ENCODE results near the gene COL2A1.

The COL2A1 gene

DNA sequence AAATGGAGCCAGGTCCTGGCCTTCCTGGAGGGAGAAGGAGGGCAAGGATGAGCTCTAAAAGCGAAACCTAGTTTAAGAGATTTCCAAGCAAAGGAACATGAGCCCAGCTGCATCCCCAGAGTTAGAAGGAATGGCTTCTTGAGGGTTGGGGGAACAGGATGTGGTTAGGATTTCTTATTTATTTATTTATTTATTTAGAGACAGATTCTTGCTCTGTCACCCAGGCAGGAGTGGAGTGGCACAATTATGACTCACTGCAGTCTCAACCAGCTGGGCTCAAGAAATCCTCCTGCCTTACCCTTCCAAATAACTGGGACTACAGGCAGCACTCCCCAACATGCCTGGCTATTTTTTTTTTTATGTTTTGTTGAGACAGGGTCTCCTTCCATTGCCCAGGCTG, 66.2 kb downstream of the COL2A1 start:
- no peaks in the 10 kb centered on the region for H3K36me3 ChIP-seq (ENCODE audit: insufficient read depth, low read length)
- H3K9ac ChIP-seq (ENCODE audit: low read depth, low read length) = no peak overlapping the region

GRCh38 chr12:47935184-47935583, 69.1 kb downstream of the COL2A1 start:
- no peaks in the 10 kb centered on the region for H3K4me1 ChIP-seq (ENCODE audit: insufficient read depth, low read length)
- H3K36me3 ChIP-seq (ENCODE audit: insufficient read depth, low read length) = no peaks in the 10 kb centered on the region
- no peaks in the 10 kb centered on the region for H3K9me3 ChIP-seq (ENCODE audit: control insufficient read depth, insufficient read depth, low read length)
- no peak overlapping the region for H3K9ac ChIP-seq (ENCODE audit: low read depth, low read length)

More for the DNA sequence above, 66.2 kb downstream of the COL2A1 start:
- H3K4me1 ChIP-seq (ENCODE audit: insufficient read depth, low read length) = no peaks in the 10 kb centered on the region
- no peaks in the 10 kb centered on the region for H3K9me3 ChIP-seq (ENCODE audit: control insufficient read depth, insufficient read depth, low read length)

DNA sequence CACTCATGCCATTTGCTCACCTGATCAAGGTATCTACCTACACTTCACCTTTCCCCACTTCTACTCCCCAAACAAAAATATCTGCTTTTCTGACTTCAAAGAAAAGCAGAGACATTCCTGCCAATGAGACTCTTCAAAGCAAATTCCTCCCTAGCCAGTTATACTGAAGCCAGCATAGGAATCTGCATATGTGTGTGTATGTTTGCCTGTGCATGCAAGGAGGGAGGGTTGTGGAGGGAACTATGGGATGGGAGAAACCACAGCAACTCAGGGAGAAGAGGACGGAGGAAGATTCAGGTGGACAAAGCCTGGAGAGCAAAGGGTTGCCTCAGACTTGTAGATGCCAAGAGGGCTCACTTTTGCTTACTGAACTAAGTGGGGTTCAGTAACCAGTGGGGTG, 73.1 kb downstream of the COL2A1 start:
- no peaks in the 10 kb centered on the region for H3K36me3 ChIP-seq (ENCODE audit: insufficient read depth, low read length)
- H3K9ac ChIP-seq (ENCODE audit: low read depth, low read length) = no peak overlapping the region
- H3K9me3 ChIP-seq (ENCODE audit: control insufficient read depth, insufficient read depth, low read length) = no peaks in the 10 kb centered on the region
- H3K4me1 ChIP-seq (ENCODE audit: insufficient read depth, low read length) = no peaks in the 10 kb centered on the region

DNA sequence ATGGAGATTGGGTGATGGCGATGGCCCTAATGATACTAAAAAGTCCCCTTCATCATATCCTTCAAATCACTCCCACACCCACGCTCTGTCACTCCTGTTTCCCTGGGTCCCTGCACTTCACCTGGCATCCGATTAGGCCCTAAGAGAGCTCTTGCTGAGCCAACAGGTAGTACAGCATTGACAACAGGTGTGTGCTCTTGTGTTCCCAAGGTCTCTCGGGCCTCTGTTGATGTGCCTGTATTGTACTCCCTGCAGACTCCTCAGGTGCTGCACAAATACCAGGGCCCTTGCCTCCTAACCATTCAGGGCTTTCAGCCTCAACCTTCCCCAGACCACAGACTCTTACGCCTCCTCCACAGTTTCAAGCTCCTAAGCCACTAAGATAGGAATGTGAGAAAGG, 73.6 kb downstream of the COL2A1 start:
- H3K9me3 ChIP-seq (ENCODE audit: control insufficient read depth, insufficient read depth, low read length) = no peaks in the 10 kb centered on the region
- H3K9ac ChIP-seq (ENCODE audit: low read depth, low read length) = no peak overlapping the region
- no peaks in the 10 kb centered on the region for H3K4me1 ChIP-seq (ENCODE audit: insufficient read depth, low read length)

DNA sequence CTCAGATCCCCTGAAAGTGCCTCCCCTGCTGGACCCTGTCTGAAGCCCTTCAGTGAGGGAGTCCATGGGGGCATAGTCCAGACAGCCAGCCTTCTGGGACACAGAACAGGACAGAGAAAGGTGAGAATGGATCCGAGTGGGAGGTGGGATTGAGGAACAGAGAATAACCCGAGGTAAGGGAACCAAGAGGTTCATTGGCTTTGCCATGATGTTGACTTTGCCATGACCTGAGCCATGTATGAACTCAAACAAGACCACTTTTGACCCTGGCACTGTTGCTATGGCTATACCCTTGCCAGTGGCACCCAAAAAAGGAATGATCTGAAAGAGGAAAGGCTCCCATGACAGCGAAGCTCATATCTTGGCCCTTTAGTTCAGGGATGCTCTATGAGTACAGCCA, 76.9 kb downstream of the COL2A1 start:
- no peaks in the 10 kb centered on the region for H3K36me3 ChIP-seq (ENCODE audit: insufficient read depth, low read length)
- no peaks in the 10 kb centered on the region for H3K9me3 ChIP-seq (ENCODE audit: control insufficient read depth, insufficient read depth, low read length)
- no peak overlapping the region for H3K9ac ChIP-seq (ENCODE audit: low read depth, low read length)
- no peaks in the 10 kb centered on the region for H3K4me1 ChIP-seq (ENCODE audit: insufficient read depth, low read length)

More for the DNA sequence above, 73.6 kb downstream of the COL2A1 start:
- H3K36me3 ChIP-seq (ENCODE audit: insufficient read depth, low read length) = no peaks in the 10 kb centered on the region
